ENCODE measurements around the gene DPP3.
A peak's percentile ranks its signal among the peaks of the same experiment; 100 is the strongest.

The DPP3 gene

GRCh38 chr11:66466225-66467033 is 13.8 kb upstream of the DPP3 start, which contains the start of gene PELI3:
PELI3 (plus strand) TSS chr11:66466905; CDS start chr11:66468129, 1,224 bp downstream.
- TF ChIP-seq CTCF (IDR thresholded peaks at IDR 0.05; ENCODE audit: low read depth, low read length), result no peak
- H3K4me3 ChIP-seq (replicated peaks in 1 of 2; ENCODE audit: low read depth in 2 of 2, low read length in 2 of 2), result peak within 1 kb of the TSS; percentile 62 to 65
- peak; percentile 89 to 95 for DNase-seq (ENCODE audit: low read depth in 2 of 2)

DNA sequence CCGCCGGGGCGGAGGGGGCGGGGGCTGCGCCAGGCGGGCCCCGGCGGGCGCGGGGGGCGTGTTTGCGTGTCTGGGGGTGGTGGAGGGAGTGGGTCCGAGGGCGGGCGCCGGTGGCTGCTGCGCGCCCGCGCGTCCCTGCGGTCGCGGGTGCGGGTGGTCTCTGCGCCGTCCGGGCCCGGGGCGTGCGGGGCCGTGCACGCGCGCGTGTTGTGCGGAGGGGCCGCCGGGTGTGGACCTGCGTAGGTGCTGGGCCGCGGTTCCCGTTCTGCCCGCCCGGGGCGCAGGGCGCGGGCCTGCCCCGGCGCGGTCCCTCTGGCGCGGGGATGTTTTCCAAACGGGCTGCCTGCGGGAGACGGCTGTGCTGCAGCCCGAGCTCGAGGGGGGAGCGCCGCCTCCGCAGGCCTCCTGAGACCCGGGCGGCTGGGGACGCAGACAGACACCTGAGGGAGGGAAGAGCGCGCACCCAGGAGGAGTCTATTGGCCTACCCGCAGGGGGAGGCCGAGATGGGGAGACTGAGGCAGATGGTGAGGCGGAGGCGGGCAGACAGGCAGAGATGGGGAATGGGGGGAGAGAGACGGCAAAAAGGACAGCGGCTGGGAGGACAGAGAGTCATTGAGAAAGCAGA is 13.1 kb upstream of the DPP3 start:
- TF ChIP-seq CTCF (IDR thresholded peaks at IDR 0.05; ENCODE audit: low read depth, low read length), result peak; percentile 9
- H3K4me3 ChIP-seq (replicated peaks in 1 of 2; ENCODE audit: low read depth in 2 of 2, low read length in 2 of 2), result peak overlapping the region; percentile 59 to 65
- peak; percentile 13 to 41 for DNase-seq (ENCODE audit: low read depth in 2 of 2)

DNA sequence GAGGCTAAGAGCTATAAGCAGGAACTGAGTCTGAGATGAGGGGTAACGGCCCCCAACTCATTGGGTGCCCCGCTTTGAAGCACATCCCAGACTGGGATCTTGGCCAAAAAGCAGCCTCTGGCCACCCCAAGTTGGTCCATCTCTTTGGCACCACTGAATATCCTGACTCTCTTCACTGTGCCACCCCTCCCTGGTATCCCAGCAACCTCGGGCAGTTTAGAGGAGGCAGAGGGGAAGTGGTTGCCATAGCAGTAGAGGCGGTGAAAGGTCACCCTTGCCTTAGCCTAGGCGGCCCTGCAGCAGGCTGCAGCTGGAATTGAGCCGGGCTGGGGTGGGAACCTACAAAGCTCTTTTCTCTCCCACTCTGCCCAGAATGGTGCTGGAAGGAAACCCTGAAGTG is 12.5 kb upstream of the DPP3 start:
- H3K4me3 ChIP-seq (replicated peaks in 1 of 2; ENCODE audit: low read depth in 2 of 2, low read length in 2 of 2), result peak overlapping the region; percentile 59 to 65
- TF ChIP-seq CTCF (IDR thresholded peaks at IDR 0.05; ENCODE audit: low read depth, low read length), result no peak
- peak in 1 of 2 donors; percentile 36 for DNase-seq (ENCODE audit: low read depth in 2 of 2)

- no peak overlapping the region for H3K4me3 ChIP-seq (replicated peaks in 1 of 2; ENCODE audit: low read depth in 2 of 2, low read length in 2 of 2)
- TF ChIP-seq CTCF (IDR thresholded peaks at IDR 0.05; ENCODE audit: low read depth, low read length), result no peak
- DNase-seq (ENCODE audit: low read depth in 2 of 2), result no peak
Measured at GRCh38 chr11:66468691-66469090, 11.5 kb upstream of the DPP3 start.

DNA sequence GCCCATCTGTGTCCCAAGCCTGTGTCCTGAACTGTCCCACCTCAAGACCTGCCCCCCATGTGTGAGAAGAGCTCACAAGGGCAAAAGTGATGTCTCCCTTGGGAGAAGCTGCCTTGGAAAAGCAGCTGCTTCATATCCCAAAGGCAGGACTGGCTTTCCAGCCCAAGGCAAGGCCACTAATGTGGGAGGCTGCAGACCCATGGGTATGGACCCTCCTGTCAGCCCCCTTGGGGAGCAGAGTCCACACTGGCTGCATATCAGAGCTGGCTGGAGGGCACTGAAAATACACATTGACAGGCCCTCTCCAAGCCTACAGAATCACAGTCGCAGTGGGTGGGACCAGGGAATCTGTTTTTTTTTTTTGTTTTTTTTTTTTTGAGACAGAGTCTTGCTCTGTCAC is 10.8 kb upstream of the DPP3 start:
- no peak for TF ChIP-seq CTCF (IDR thresholded peaks at IDR 0.05; ENCODE audit: low read depth, low read length)
- DNase-seq (ENCODE audit: low read depth in 2 of 2), result no peak

DNA sequence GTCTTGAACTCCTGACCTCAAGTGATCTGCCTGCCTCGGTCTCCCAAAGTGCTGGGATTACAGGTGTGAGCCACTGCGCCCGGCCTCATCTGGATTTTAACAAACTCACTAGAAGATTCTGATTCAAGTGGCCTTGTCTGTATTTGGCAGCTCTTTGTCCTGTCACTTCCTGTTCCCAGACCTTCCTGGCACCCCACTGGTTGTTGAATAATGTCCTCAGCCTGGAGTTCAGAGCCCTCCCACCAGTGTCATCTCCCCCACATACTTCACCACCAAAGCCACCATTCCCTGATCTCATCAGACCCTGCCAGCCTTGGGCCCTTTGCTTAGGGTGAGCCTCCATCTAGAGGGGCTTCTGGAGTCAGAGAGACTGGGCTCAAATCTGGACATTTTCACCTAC is 10.2 kb upstream of the DPP3 start:
- TF ChIP-seq CTCF (IDR thresholded peaks at IDR 0.05; ENCODE audit: low read depth, low read length), result no peak
- H3K4me3 ChIP-seq (replicated peaks in 1 of 2; ENCODE audit: low read depth in 2 of 2, low read length in 2 of 2), result no peak overlapping the region
- DNase-seq (ENCODE audit: low read depth in 2 of 2), result no peak

More for the DNA sequence above, 10.8 kb upstream of the DPP3 start:
- no peak overlapping the region for H3K4me3 ChIP-seq (replicated peaks in 1 of 2; ENCODE audit: low read depth in 2 of 2, low read length in 2 of 2)
